NCI-H1105 treated with DMSO at 0.1 percent for 48 hours (cell line): Measurements from ENCODE around the gene ANKRD44.

Experiments used
- DNase-seq: peaks from one replicate; lab custom pipeline; 2025; lab: John Stamatoyannopoulos, UW

ANKRD44 gene

GRCh38 chr2:197113275-197113711 is 197.3 kb downstream of the ANKRD44 start:
- DNase-seq: peak; percentile 52

- no peak for DNase-seq
These were observed 201.3 kb downstream of the ANKRD44 start for GRCh38 chr2:197109326-197109725.

- no peak for DNase-seq
These were observed 201.8 kb downstream of the ANKRD44 start for GRCh38 chr2:197108758-197109157.

- DNase-seq: no peak
These were observed 203.0 kb downstream of the ANKRD44 start for GRCh38 chr2:197107291-197108269.

GRCh38 chr2:197103363-197103762 is 207.2 kb downstream of the ANKRD44 start:
- DNase-seq: no peak

- DNase-seq: no peak
These were observed 208.3 kb downstream of the ANKRD44 start for GRCh38 chr2:197102231-197102630.

GRCh38 chr2:197101519-197101918 is 209.1 kb downstream of the ANKRD44 start:
- DNase-seq: no peak

- no peak for DNase-seq
These were observed 212.8 kb downstream of the ANKRD44 start for GRCh38 chr2:197097578-197098366.

- DNase-seq: no peak
These were observed 213.9 kb downstream of the ANKRD44 start for GRCh38 chr2:197096649-197097048.

- peak; percentile 53 for DNase-seq
These were observed 218.1 kb downstream of the ANKRD44 start for GRCh38 chr2:197092431-197092830.

GRCh38 chr2:197090742-197091367 is 219.7 kb downstream of the ANKRD44 start:
- DNase-seq: no peak

- DNase-seq: no peak
These were observed 220.9 kb downstream of the ANKRD44 start for GRCh38 chr2:197089655-197090054.

GRCh38 chr2:197088694-197089093 is 221.9 kb downstream of the ANKRD44 start:
- DNase-seq: no peak

- no peak for DNase-seq
These were observed 224.1 kb downstream of the ANKRD44 start for GRCh38 chr2:197086500-197086899.

GRCh38 chr2:197085665-197086064 is 224.9 kb downstream of the ANKRD44 start:
- DNase-seq: no peak

- no peak for DNase-seq
These were observed 229.3 kb downstream of the ANKRD44 start for GRCh38 chr2:197081294-197081693.

- DNase-seq: no peak
These were observed 229.9 kb downstream of the ANKRD44 start for GRCh38 chr2:197080578-197081216.

- DNase-seq: peak; percentile 62
These were observed 230.6 kb downstream of the ANKRD44 start for GRCh38 chr2:197079832-197080555.

GRCh38 chr2:197079414-197079813 is 231.2 kb downstream of the ANKRD44 start:
- no peak for DNase-seq

- no peak for DNase-seq
These were observed 232.0 kb downstream of the ANKRD44 start for GRCh38 chr2:197078535-197078934.

- no peak for DNase-seq
These were observed 233.2 kb downstream of the ANKRD44 start for GRCh38 chr2:197077336-197077735.
